ENCODE results near the gene HAL.

Gene HAL

DNA sequence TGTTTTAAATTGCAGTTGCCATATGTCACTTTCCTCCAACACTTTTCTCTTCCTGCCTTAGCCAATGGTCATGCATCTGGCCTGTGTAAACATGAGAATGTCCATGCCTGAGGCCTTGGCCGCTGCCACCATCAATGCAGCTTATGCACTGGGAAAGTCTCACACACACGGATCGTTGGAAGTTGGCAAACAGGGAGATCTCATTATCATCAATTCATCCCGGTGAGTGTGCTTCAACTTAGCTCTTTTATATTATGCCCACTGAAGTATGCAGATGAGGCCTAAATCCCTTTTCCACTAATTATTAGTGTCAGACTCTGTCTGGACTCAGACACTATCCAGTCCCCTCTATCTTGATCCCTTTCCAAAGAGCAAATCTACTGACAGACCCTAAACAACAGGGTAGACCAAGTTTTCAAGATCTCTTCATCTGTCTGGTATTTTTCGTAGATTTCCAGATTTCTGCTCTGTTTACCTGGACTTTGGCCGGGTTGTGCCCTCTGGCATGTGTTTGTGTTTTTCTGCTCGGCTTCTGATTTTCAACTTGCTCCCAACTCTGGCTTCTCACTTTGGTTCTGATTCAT is 29.8 kb downstream of the HAL start:
- H3K4me1 ChIP-seq (ENCODE audit: control insufficient read depth, insufficient read depth, low read length): no peaks in the 10 kb centered on the region
- ChIA-PET POLR2A (no interaction called here), CTCF (interaction anchor here (1.3 to 2.9 kb wide), 2 partner anchors 32 to 48 kb away, joined by 7 to 17 read pairs; no protein-coding TSS in a partner anchor)
- no peaks in the 10 kb centered on the region for H3K9me3 ChIP-seq (ENCODE audit: control insufficient read depth, insufficient read depth, low read depth, low read length)
- no peaks in the 10 kb centered on the region for H3K36me3 ChIP-seq (ENCODE audit: control insufficient read depth in 2 of 2, insufficient read depth in 1 of 2, low read length in 2 of 2)
- H3K4me3 ChIP-seq (ENCODE audit: low read depth, low read length): no peak overlapping the region
- H3K27ac ChIP-seq (ENCODE audit: extremely low read depth, low read depth, low read length): no peak overlapping the region
- TF ChIP-seq ZNF555 (tag by site-specific recombination; conservative IDR thresholded peaks at IDR 0.05) (no peak), ZNF48 (tag by site-specific recombination; IDR thresholded peaks at IDR 0.05) (no peak), ZNF214 (tag by site-specific recombination; IDR thresholded peaks at IDR 0.05; ENCODE audit: borderline replicate concordance) (no peak), GFI1B (tag by site-specific recombination; IDR thresholded peaks at IDR 0.05) (no peak), ZBTB48 (tag by site-specific recombination; IDR thresholded peaks at IDR 0.05) (no peak), ZNF596 (tag by site-specific recombination; IDR thresholded peaks at IDR 0.05) (no peak)
- TF ChIP-seq, protein P1, sequence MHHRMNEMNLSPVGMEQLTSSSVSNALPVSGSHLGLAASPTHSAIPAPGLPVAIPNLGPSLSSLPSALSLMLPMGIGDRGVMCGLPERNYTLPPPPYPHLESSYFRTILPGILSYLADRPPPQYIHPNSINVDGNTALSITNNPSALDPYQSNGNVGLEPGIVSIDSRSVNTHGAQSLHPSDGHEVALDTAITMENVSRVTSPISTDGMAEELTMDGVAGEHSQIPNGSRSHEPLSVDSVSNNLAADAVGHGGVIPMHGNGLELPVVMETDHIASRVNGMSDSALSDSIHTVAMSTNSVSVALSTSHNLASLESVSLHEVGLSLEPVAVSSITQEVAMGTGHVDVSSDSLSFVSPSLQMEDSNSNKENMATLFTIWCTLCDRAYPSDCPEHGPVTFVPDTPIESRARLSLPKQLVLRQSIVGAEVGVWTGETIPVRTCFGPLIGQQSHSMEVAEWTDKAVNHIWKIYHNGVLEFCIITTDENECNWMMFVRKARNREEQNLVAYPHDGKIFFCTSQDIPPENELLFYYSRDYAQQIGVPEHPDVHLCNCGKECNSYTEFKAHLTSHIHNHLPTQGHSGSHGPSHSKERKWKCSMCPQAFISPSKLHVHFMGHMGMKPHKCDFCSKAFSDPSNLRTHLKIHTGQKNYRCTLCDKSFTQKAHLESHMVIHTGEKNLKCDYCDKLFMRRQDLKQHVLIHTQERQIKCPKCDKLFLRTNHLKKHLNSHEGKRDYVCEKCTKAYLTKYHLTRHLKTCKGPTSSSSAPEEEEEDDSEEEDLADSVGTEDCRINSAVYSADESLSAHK (tag by site-specific recombination; IDR thresholded peaks at IDR 0.05): no peak
- TF ChIP-seq, protein P2, sequence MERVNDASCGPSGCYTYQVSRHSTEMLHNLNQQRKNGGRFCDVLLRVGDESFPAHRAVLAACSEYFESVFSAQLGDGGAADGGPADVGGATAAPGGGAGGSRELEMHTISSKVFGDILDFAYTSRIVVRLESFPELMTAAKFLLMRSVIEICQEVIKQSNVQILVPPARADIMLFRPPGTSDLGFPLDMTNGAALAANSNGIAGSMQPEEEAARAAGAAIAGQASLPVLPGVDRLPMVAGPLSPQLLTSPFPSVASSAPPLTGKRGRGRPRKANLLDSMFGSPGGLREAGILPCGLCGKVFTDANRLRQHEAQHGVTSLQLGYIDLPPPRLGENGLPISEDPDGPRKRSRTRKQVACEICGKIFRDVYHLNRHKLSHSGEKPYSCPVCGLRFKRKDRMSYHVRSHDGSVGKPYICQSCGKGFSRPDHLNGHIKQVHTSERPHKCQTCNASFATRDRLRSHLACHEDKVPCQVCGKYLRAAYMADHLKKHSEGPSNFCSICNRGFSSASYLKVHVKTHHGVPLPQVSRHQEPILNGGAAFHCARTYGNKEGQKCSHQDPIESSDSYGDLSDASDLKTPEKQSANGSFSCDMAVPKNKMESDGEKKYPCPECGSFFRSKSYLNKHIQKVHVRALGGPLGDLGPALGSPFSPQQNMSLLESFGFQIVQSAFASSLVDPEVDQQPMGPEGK (tag by site-specific recombination; IDR thresholded peaks at IDR 0.05): no peak

- no peak for TF ChIP-seq KLF9 (tag by site-specific recombination; IDR thresholded peaks at IDR 0.05; ENCODE audit: low read depth)
- TF ChIP-seq ZNF654 (tag by site-specific recombination; IDR thresholded peaks at IDR 0.05; ENCODE audit: low read depth): peak; percentile 52
- peak; percentile 60 for TF ChIP-seq CTCF (tag by site-specific recombination; IDR thresholded peaks at IDR 0.05)
- TF ChIP-seq EGR2 (tag by site-specific recombination; IDR thresholded peaks at IDR 0.05; ENCODE audit: low read depth): no peak
- no peak overlapping the region for H3K27ac ChIP-seq (ENCODE audit: extremely low read depth, low read depth, low read length)
- POLR2A ChIA-PET: no interaction called here
- H3K36me3 ChIP-seq (ENCODE audit: control insufficient read depth in 2 of 2, insufficient read depth in 1 of 2, low read length in 2 of 2): no peaks in the 10 kb centered on the region
- CTCF ChIA-PET: interaction anchor here (0.6 to 2.1 kb wide), 5 partner anchors 13 to 47 kb away, joined by 3 to 12 read pairs (median 3); no protein-coding TSS in a partner anchor
- H3K4me3 ChIP-seq (ENCODE audit: low read depth, low read length): no peak overlapping the region
- no peaks in the 10 kb centered on the region for H3K4me1 ChIP-seq (ENCODE audit: control insufficient read depth, insufficient read depth, low read length)
- H3K9me3 ChIP-seq (ENCODE audit: control insufficient read depth, insufficient read depth, low read depth, low read length): no peaks in the 10 kb centered on the region
These were observed 33.0 kb downstream of the HAL start for GRCh38 chr12:95963096-95963495.

- POLR2A ChIA-PET: no interaction called here
- CTCF ChIA-PET: interaction anchor here (0.7 to 2.1 kb wide), 4 partner anchors 14 to 140 kb away, joined by 3 to 12 read pairs (median 6); no protein-coding TSS in a partner anchor
- Histone ChIP-seq H3K9me3 (ENCODE audit: control insufficient read depth, insufficient read depth, low read depth, low read length) (no peaks in the 10 kb centered on the region), H3K4me1 (ENCODE audit: control insufficient read depth, insufficient read depth, low read length) (no peaks in the 10 kb centered on the region), H3K36me3 (ENCODE audit: control insufficient read depth in 2 of 2, insufficient read depth in 1 of 2, low read length in 2 of 2) (no peaks in the 10 kb centered on the region), H3K27ac (ENCODE audit: extremely low read depth, low read depth, low read length) (no peak overlapping the region), H3K4me3 (ENCODE audit: low read depth, low read length) (no peak overlapping the region)
- TF ChIP-seq ZNF18 (tag by site-specific recombination; IDR thresholded peaks at IDR 0.05) (no peak), ZNF544 (tag by site-specific recombination; IDR thresholded peaks at IDR 0.05) (no peak), ZNF280D (tag by site-specific recombination; IDR thresholded peaks at IDR 0.05) (no peak)
These were observed 33.9 kb downstream of the HAL start for GRCh38 chr12:95962222-95962621.
